GM18498 (cell line): Measurements from ENCODE around the gene DIS3L2.
"Not testable (repeated sequence)": the region's sequence is repeated elsewhere in the genome, so short reads cannot be mapped to it uniquely, and the experiment has no call there.

Experiments used
- ATAC-seq: cut with Tn5 transposase; IDR thresholded peaks from one replicate; pipeline ENCODE4 v1.9.1; 2021; ENCODE audit warnings: mild to moderate bottlenecking, moderate library complexity; ENCODE audit not compliant: unreplicated experiment

Gene DIS3L2

GRCh38 chr2:232378735-232379151 lies 417.2 kb downstream of the DIS3L2 start, which contains the start of gene ALPP:
ALPP (plus strand) TSS chr2:232378751; CDS start chr2:232378803, 52 bp downstream.
- not testable (repeated sequence) for ATAC-seq

GRCh38 chr2:232379610-232380590 lies 418.4 kb downstream of the DIS3L2 start:
- ATAC-seq = not testable (repeated sequence)

GRCh38 chr2:232381204-232382031 lies 419.9 kb downstream of the DIS3L2 start:
- not testable (repeated sequence) for ATAC-seq

GRCh38 chr2:232382331-232383225 lies 421.1 kb downstream of the DIS3L2 start:
- no peak for ATAC-seq

- no peak for ATAC-seq
These were observed 423.0 kb downstream of the DIS3L2 start for GRCh38 chr2:232384466-232384865.

- ATAC-seq = not testable (repeated sequence)
These were observed 423.5 kb downstream of the DIS3L2 start for GRCh38 chr2:232385058-232385457.

GRCh38 chr2:232385660-232386489 lies 424.4 kb downstream of the DIS3L2 start:
- no peak for ATAC-seq

- ATAC-seq = no peak
These were observed 424.9 kb downstream of the DIS3L2 start for GRCh38 chr2:232386490-232386739.
